Transverse colon (tissue), 4 donors: ENCODE data around the gene CRYBG3. TPM values are rescaled to one million over a fixed set of nuclear protein-coding genes. Genes with fewer than 3 reads are reported as not detected.

ENCODE experiments used
- DNase-seq: peaks from one replicate; pipeline ENCODE4 v3.0.0-alpha.2; 2019
- H3K27ac ChIP-seq, 4 donors: fragments of 200-600 bp; sonication (generic); 2 replicates each; pipeline ENCODE4 v1.5.1; 2016 to 2018; ENCODE audit warnings: inconsistent platforms in 4 of 4
- H3K27me3 ChIP-seq: fragments of 200-600 bp; sonication (generic); 2 replicates; pipeline ENCODE4 v1.5.1; 2017; ENCODE audit warnings: inconsistent platforms
- H3K36me3 ChIP-seq, 4 donors: fragments of 200-600 bp; sonication (generic); 2 replicates each; pipeline ENCODE4 v1.5.1; 2017 to 2019; ENCODE audit warnings: inconsistent platforms in 4 of 4
- H3K4me1 ChIP-seq, 4 donors: fragments of 200-600 bp; sonication (generic); 2 replicates each; pipeline ENCODE4 v1.5.1; 2017 to 2020; ENCODE audit warnings: inconsistent platforms in 4 of 4
- H3K4me3 ChIP-seq, 4 donors: fragments of 200-600 bp; sonication (generic); 1 replicate in 1 of 4; 2 replicates in 3 of 4; pipeline versions ENCODE4 v1.5.1 to v1.6.1; 2017 to 2019; ENCODE audit warnings: inconsistent platforms in 4 of 4
- H3K9me3 ChIP-seq, 2 donors: fragments of 200-600 bp; sonication (generic); 2 replicates each; pipeline ENCODE4 v1.5.1; 2017 to 2019; ENCODE audit warnings: inconsistent platforms in 2 of 2
- CTCF ChIP-seq, 5 experiments: fragments of 200-600 bp in 3 of 5; fragments of 450-650 bp in 2 of 5; sonication (generic) in 3 of 5; IDR thresholded peaks; 1 replicate in 2 of 5; 2 replicates in 3 of 5; pipeline ENCODE4 v1.5.1; 2016 to 2017; ENCODE audit warnings: antibody characterized with exemption in 5 of 5, inconsistent platforms in 3 of 5, mild to moderate bottlenecking in 2 of 5, moderate library complexity in 1 of 5
- EP300 ChIP-seq: sonication (generic); formaldehyde crosslinking; IDR thresholded peaks from one replicate; pipeline ENCODE4 v1.6.1; 2017; ENCODE audit warnings: antibody characterized with exemption, low read depth
- POLR2A ChIP-seq: fragments of 450-650 bp; IDR thresholded peaks from one replicate; pipeline ENCODE4 v1.6.1; 2016; ENCODE audit warnings: antibody characterized with exemption, mild to moderate bottlenecking, moderate library complexity
- POLR2AphosphoS5 ChIP-seq, 3 donors: sonication (generic); formaldehyde crosslinking; IDR thresholded peaks; one replicate each; pipeline ENCODE4 v1.6.1; 2016; ENCODE audit warnings: antibody characterized with exemption in 3 of 3
- WGBS, 2 donors: methylation state at CpG; one replicate each; pipeline ENCODE4 v1.1.5; 2018; ENCODE audit warnings: low coverage in 1 of 2; 5-methylcytosine and 5-hydroxymethylcytosine counted together
- in situ Hi-C, 4 donors: fragments of 200-750 bp; cut with MboI; loops; one replicate each; pipeline versions ENCODE4 v1.15.0 to v1.15.1; 2017; ENCODE audit warnings: low sequenced_read_pairs in 3 of 4, low pct_ligation_motif_present in 1 of 4, low pct_unique_long_range_greater_than_20kb in 1 of 4
- intact Hi-C: fragments of 100-400 bp; cut with DNase I; formaldehyde crosslinking; loops from one replicate; pipeline ENCODE4 v1.15.1; 2023; ENCODE audit warnings: low total_unique reads
- total RNA-seq, 4 donors: library from RNA; depleted of rRNA; stranded (reverse); fragments of >200 nt; gene quantifications; one replicate each; pipeline ENCODE4 v1.1.0, GENCODE V29; 2016

Gene CRYBG3
- total RNA-seq, 4 donors from 2014 or later, result 21.3 to 32.7 (median 27.9) TPM

DNA sequence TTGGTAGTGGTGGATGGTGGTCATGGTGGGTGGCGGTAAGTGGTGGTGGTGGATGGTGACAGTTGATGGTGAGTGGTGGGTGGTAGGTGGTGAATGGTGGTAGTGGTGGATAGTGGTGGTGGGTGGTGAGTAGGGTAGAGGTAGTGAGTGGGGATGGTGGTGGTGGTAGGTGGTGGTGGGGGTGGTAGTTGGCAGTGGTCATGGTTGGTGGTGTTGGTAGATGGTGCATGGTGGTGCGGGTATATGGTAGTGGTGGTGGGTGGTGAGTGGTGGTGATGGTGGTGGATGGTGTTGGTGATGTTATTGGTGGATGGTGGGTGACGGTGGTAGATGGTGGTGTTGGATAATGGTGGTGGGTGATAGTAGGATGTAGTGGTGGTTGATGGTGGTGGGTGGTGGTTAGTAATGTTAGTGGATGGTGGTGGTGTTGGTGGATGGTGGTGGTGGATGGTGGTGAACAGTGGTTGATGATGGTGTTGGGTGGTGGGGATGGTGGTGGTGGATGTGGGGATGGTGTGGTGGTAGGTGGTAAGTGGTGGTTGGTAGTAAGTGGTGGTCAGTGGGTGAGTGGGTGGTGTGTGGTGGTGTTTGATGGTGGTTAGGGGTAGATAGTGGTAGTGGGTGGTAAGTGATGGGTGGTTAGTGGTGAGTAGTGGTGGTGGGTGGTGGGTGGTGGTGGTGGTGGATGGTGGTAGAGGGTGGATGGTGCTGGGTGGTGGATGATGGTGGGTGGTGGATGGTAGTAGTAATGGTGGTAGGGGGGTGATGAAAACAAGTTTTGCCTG lies 167.2 kb downstream of the CRYBG3 start:
- Histone ChIP-seq H3K27ac (no peak overlapping the region), H3K4me3 (no peak overlapping the region), H3K36me3 (no peaks in the 10 kb centered on the region), H3K27me3 (no peaks in the 10 kb centered on the region), H3K4me1 (peaks cover 0 to under 1% (median 0%) of the 10 kb centered on the region in 4 donors), H3K9me3 (no peaks in the 10 kb centered on the region)
- intact Hi-C loops (no loop called here), in situ Hi-C loops (no loop called here)
- no peak for TF ChIP-seq POLR2A
- DNase-seq, result no peak
- WGBS, 2 donors, result 96 to 100% methylated on average over 3 of the region's 3 CpGs

- H3K36me3 ChIP-seq, result no peaks in the 10 kb centered on the region
- WGBS, 2 donors, result 8 to 22% methylated on average over 2 of the region's 2 CpGs
- intact Hi-C loops, result no loop called here
- no peak for DNase-seq
- in situ Hi-C loops, result no loop called here
- H3K4me1 ChIP-seq, result no peaks in the 10 kb centered on the region
- no peaks in the 10 kb centered on the region for H3K27me3 ChIP-seq
- no peaks in the 10 kb centered on the region for H3K9me3 ChIP-seq
- H3K27ac ChIP-seq, result no peak overlapping the region
- TF ChIP-seq POLR2AphosphoS5 (IDR thresholded peaks at IDR 0.05) (no peak), POLR2A (no peak), EP300 (no peak), CTCF (IDR thresholded peaks at IDR 0.05) (no peak)
- H3K4me3 ChIP-seq, result no peak overlapping the region
These were observed 168.9 kb downstream of the CRYBG3 start for GRCh38 chr3:97990624-97991292.

GRCh38 chr3:97991293-97991682 lies 169.5 kb downstream of the CRYBG3 start:
- H3K4me1 ChIP-seq, result no peaks in the 10 kb centered on the region
- TF ChIP-seq CTCF (IDR thresholded peaks at IDR 0.05), result no peak
- intact Hi-C loops (no loop called here), in situ Hi-C loops (no loop called here)
- H3K9me3 ChIP-seq, result no peaks in the 10 kb centered on the region
- H3K4me3 ChIP-seq, result no peak overlapping the region
- H3K27ac ChIP-seq, result no peak overlapping the region
- H3K27me3 ChIP-seq, result no peaks in the 10 kb centered on the region
- DNase-seq, result no peak
- no peaks in the 10 kb centered on the region for H3K36me3 ChIP-seq
- WGBS, 2 donors, result 30 to 35% methylated on average over 2 to 5 of the region's 5 CpGs

GRCh38 chr3:97992547-97993173 lies 170.8 kb downstream of the CRYBG3 start:
- in situ Hi-C loops (no loop called here), intact Hi-C loops (no loop called here)
- no peak for TF ChIP-seq EP300
- no peak for TF ChIP-seq CTCF (IDR thresholded peaks at IDR 0.05)
- no peak for TF ChIP-seq POLR2AphosphoS5 (IDR thresholded peaks at IDR 0.05)
- no peak for TF ChIP-seq POLR2A
- no peak overlapping the region for H3K27ac ChIP-seq
- 95 to 100% methylated on average over 1 to 2 of the region's 2 CpGs for WGBS, 2 donors
- no peaks in the 10 kb centered on the region for H3K4me1 ChIP-seq
- H3K36me3 ChIP-seq, result no peaks in the 10 kb centered on the region
- H3K4me3 ChIP-seq, result no peak overlapping the region
- DNase-seq, result no peak
- H3K27me3 ChIP-seq, result no peaks in the 10 kb centered on the region
- no peaks in the 10 kb centered on the region for H3K9me3 ChIP-seq
